HG02588 (cell line): ENCODE data around the gene ZNF689.
"Not testable (repeated sequence)": the region's sequence is repeated elsewhere in the genome, so short reads cannot be mapped to it uniquely, and the experiment has no call there.

ENCODE experiments used
- ATAC-seq: cut with Tn5 transposase; IDR thresholded peaks from one replicate; pipeline ENCODE4 v1.9.1; 2021; ENCODE audit warnings: mild to moderate bottlenecking, moderate library complexity; ENCODE audit not compliant: unreplicated experiment

Gene ZNF689

GRCh38 chr16:30601966-30602365 lies 8.2 kb downstream of the ZNF689 start:
- ATAC-seq, result no peak

GRCh38 chr16:30600929-30601328 lies 9.3 kb downstream of the ZNF689 start:
- ATAC-seq, result no peak

- no peak for ATAC-seq
Observed at GRCh38 chr16:30600215-30600614, 10.0 kb downstream of the ZNF689 start.

- no peak for ATAC-seq
Observed at GRCh38 chr16:30592871-30593270, 17.3 kb downstream of the ZNF689 start.

GRCh38 chr16:30590869-30591268 lies 19.3 kb downstream of the ZNF689 start:
- not testable (repeated sequence) for ATAC-seq

GRCh38 chr16:30589582-30589981 lies 20.6 kb downstream of the ZNF689 start:
- not testable (repeated sequence) for ATAC-seq

GRCh38 chr16:30588651-30589050 lies 21.5 kb downstream of the ZNF689 start:
- no peak for ATAC-seq

GRCh38 chr16:30585400-30586191 lies 24.6 kb downstream of the ZNF689 start, which contains the start of gene ZNF785:
TSS of gene ZNF785 (minus strand) at chr16:30585697. CDS start at chr16:30585611, 86 bp downstream.
- peak; percentile 90 for ATAC-seq

GRCh38 chr16:30585022-30585399 lies 25.2 kb downstream of the ZNF689 start:
- peak; percentile 15 for ATAC-seq

GRCh38 chr16:30582611-30583340 lies 27.4 kb downstream of the ZNF689 start:
- ATAC-seq, result no peak

GRCh38 chr16:30581457-30581856 lies 28.7 kb downstream of the ZNF689 start:
- ATAC-seq, result no peak

GRCh38 chr16:30574678-30575077 lies 35.5 kb downstream of the ZNF689 start:
- no peak for ATAC-seq

- peak; percentile 72 for ATAC-seq
Observed at GRCh38 chr16:30571445-30572322, 38.5 kb downstream of the ZNF689 start, which contains the start of gene ZNF688. TSS of gene ZNF688 (minus strand) at chr16:30571714. CDS start at chr16:30571629, 85 bp downstream.

GRCh38 chr16:30570636-30571444 lies 39.3 kb downstream of the ZNF689 start:
- no peak for ATAC-seq

GRCh38 chr16:30569746-30570635 lies 40.2 kb downstream of the ZNF689 start:
- no peak for ATAC-seq

- no peak for ATAC-seq
Observed at GRCh38 chr16:30569281-30569680, 40.9 kb downstream of the ZNF689 start.

GRCh38 chr16:30567991-30568638 lies 42.1 kb downstream of the ZNF689 start:
- no peak for ATAC-seq

GRCh38 chr16:30567160-30567990 lies 42.8 kb downstream of the ZNF689 start:
- no peak for ATAC-seq
